Ishikawa (cell line): ENCODE results near the gene NPTN.

Source experiments
- CEBPB ChIP-seq: IDR thresholded peaks from 2 replicates; pipeline ENCODE4 v1.6.1; 2012
- EP300 ChIP-seq: IDR thresholded peaks from 2 replicates; pipeline ENCODE4 v1.6.1; 2012; ENCODE audit warnings: borderline replicate concordance
- REST ChIP-seq: IDR thresholded peaks from 2 replicates; pipeline ENCODE4 v1.6.1; 2012; ENCODE audit warnings: low read depth, mild to moderate bottlenecking
- TEAD4 ChIP-seq: IDR thresholded peaks from 2 replicates; pipeline ENCODE4 v1.6.1; 2012
- TF ChIP-seq, protein P1 (sequence below): IDR thresholded peaks from 2 replicates; pipeline ENCODE4 v1.6.1; 2012

GRCh38 chr15:73677146-73677607, 44.0 kb upstream of the NPTN start:
- no peak for TF ChIP-seq REST
- TF ChIP-seq CEBPB, result no peak
- TF ChIP-seq, protein P1, sequence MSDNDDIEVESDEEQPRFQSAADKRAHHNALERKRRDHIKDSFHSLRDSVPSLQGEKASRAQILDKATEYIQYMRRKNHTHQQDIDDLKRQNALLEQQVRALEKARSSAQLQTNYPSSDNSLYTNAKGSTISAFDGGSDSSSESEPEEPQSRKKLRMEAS, result no peak
- no peak for TF ChIP-seq TEAD4
- no peak for TF ChIP-seq EP300
